Activated CD4-positive, alpha-beta memory T cell treated with anti-CD3 and anti-CD28 coated beads for 36 hours (primary cell): Measurements from ENCODE around the gene RPAP3. TPM values are rescaled to one million over a fixed set of nuclear protein-coding genes. Genes with fewer than 3 reads are reported as not detected.

Source experiments
- CTCF ChIA-PET: fragments of 350-600 bp; sonication (Branson Sonifier 250); formaldehyde crosslinking; loops from one replicate; lab custom pipeline; 2021; ENCODE audit warnings: antibody characterized with exemption, inconsistent platforms; lab: Charles Lee
- POLR2A ChIA-PET: fragments of 350-600 bp; sonication (Branson Sonifier 250); formaldehyde crosslinking; loops from one replicate; lab custom pipeline; 2021; ENCODE audit warnings: antibody characterized with exemption; lab: Charles Lee
- DNase-seq: peaks from one replicate; pipeline ENCODE4 v3.0.0-alpha.2; 2020
- H3K27ac Mint-ChIP-seq: one replicate; pipeline ENCODE4 v1.8.0; 2021; ENCODE audit warnings: mixed read lengths
- H3K27me3 Mint-ChIP-seq: one replicate; pipeline ENCODE4 v1.8.0; 2021; ENCODE audit warnings: mixed read lengths
- H3K36me3 Mint-ChIP-seq: one replicate; pipeline ENCODE4 v1.8.0; 2021; ENCODE audit warnings: mixed read lengths
- H3K4me1 Mint-ChIP-seq: one replicate; pipeline ENCODE4 v1.8.0; 2021; ENCODE audit warnings: low read depth, mixed read lengths
- H3K4me3 Mint-ChIP-seq: one replicate; pipeline ENCODE4 v1.8.0; 2021; ENCODE audit warnings: mild to moderate bottlenecking, mixed read lengths
- H3K9me3 Mint-ChIP-seq: one replicate; pipeline ENCODE4 v1.8.0; 2021; ENCODE audit warnings: mixed read lengths
- intact Hi-C: fragments of 100-400 bp; cut with micrococcal nuclease; formaldehyde crosslinking; loops from one replicate; pipeline ENCODE4 v1.15.1; 2023
- total RNA-seq, 2 experiments: library from RNA; stranded (reverse); gene quantifications; one replicate each; pipeline ENCODE4 v1.2.3, GENCODE V29; 2021

The RPAP3 gene
- total RNA-seq, 2 experiments from 2014 or later: 49.4 to 50.2 TPM

GRCh38 chr12:47742253-47742825 lies 36.5 kb upstream of the RPAP3 start:
- no peaks in the 10 kb centered on the region for H3K9me3 Mint-ChIP-seq
- H3K27me3 Mint-ChIP-seq: no peaks in the 10 kb centered on the region
- H3K27ac Mint-ChIP-seq: no peak overlapping the region
- H3K4me3 Mint-ChIP-seq: no peak overlapping the region
- CTCF ChIA-PET: interaction anchor here (0.6 to 15.9 kb wide), 41 partner anchors 11 to 441 kb away, joined by 3 to 837 read pairs (median 5); partner anchors contain the start of genes CCDC184, ENDOU, HDAC7 and RAPGEF3
- peak; percentile 85 for DNase-seq
- H3K36me3 Mint-ChIP-seq: no peaks in the 10 kb centered on the region
- intact Hi-C loops: loop anchor here (1.0 kb wide), 3 partner anchors 27 to 95 kb away; no protein-coding TSS in a partner anchor
- POLR2A ChIA-PET: interaction anchor here (1.2 to 3.3 kb wide), 6 partner anchors 18 to 96 kb away, joined by 3 to 19 read pairs (median 9); no protein-coding TSS in a partner anchor
- H3K4me1 Mint-ChIP-seq: peaks cover 29% of the 10 kb centered on the region

GRCh38 chr12:47741340-47741703 lies 35.5 kb upstream of the RPAP3 start:
- intact Hi-C loops: no loop called here
- no peaks in the 10 kb centered on the region for H3K36me3 Mint-ChIP-seq
- no peaks in the 10 kb centered on the region for H3K9me3 Mint-ChIP-seq
- no peak overlapping the region for H3K4me3 Mint-ChIP-seq
- H3K27ac Mint-ChIP-seq: no peak overlapping the region
- peaks cover 29% of the 10 kb centered on the region for H3K4me1 Mint-ChIP-seq
- CTCF ChIA-PET: interaction anchor here (0.7 to 15.9 kb wide), 32 partner anchors 10 to 709 kb away, joined by 3 to 837 read pairs (median 7); partner anchors contain the start of genes ENDOU, HDAC7, RAPGEF3 and SLC48A1
- peak; percentile 82 for DNase-seq
- H3K27me3 Mint-ChIP-seq: no peaks in the 10 kb centered on the region
- POLR2A ChIA-PET: interaction anchor here (0.7 to 2.9 kb wide), 6 partner anchors 18 to 87 kb away, joined by 3 to 9 read pairs (median 3); partner anchors contain the start of gene RAPGEF3

GRCh38 chr12:47740606-47741339 lies 34.9 kb upstream of the RPAP3 start:
- no peak for DNase-seq
- POLR2A ChIA-PET: interaction anchor here (0.7 to 2.9 kb wide), 6 partner anchors 18 to 111 kb away, joined by 3 to 9 read pairs (median 3); partner anchors contain the start of gene RAPGEF3
- Mint-ChIP-seq H3K27ac (no peak overlapping the region), H3K9me3 (no peaks in the 10 kb centered on the region), H3K36me3 (no peaks in the 10 kb centered on the region), H3K27me3 (no peaks in the 10 kb centered on the region), H3K4me1 (peaks cover 29% of the 10 kb centered on the region), H3K4me3 (no peak overlapping the region)
- CTCF ChIA-PET: interaction anchor here (0.6 to 15.9 kb wide), 21 partner anchors 9 to 223 kb away, joined by 3 to 837 read pairs (median 10); partner anchors contain the start of genes ENDOU, HDAC7, RAPGEF3 and SLC48A1
- intact Hi-C loops: no loop called here

- no peaks in the 10 kb centered on the region for H3K9me3 Mint-ChIP-seq
- ChIA-PET CTCF (interaction anchor here (0.6 to 15.9 kb wide), 10 partner anchors 9 to 224 kb away, joined by 3 to 837 read pairs (median 60); partner anchors contain the start of genes ENDOU, RAPGEF3, SLC48A1 and TMEM106C), POLR2A (interaction anchor here (0.9 kb wide), 1 partner anchor 112 kb away, joined by 3 read pairs; no protein-coding TSS in a partner anchor)
- H3K4me1 Mint-ChIP-seq: peaks cover 29% of the 10 kb centered on the region
- peak overlapping the region; percentile 57 for H3K27ac Mint-ChIP-seq
- DNase-seq: no peak
- intact Hi-C loops: no loop called here
- H3K36me3 Mint-ChIP-seq: no peaks in the 10 kb centered on the region
- no peaks in the 10 kb centered on the region for H3K27me3 Mint-ChIP-seq
- no peak overlapping the region for H3K4me3 Mint-ChIP-seq
These were observed 34.1 kb upstream of the RPAP3 start for GRCh38 chr12:47739979-47740378.

- H3K27ac Mint-ChIP-seq: no peak overlapping the region
- no peak for DNase-seq
- H3K4me3 Mint-ChIP-seq: no peak overlapping the region
- POLR2A ChIA-PET: no interaction called here
- CTCF ChIA-PET: interaction anchor here (1.2 to 15.9 kb wide), 6 partner anchors 18 to 224 kb away, joined by 3 to 837 read pairs (median 238); partner anchors contain the start of genes RAPGEF3, SLC48A1 and TMEM106C
- H3K27me3 Mint-ChIP-seq: no peaks in the 10 kb centered on the region
- H3K4me1 Mint-ChIP-seq: peaks cover 29% of the 10 kb centered on the region
- intact Hi-C loops: no loop called here
- no peaks in the 10 kb centered on the region for H3K9me3 Mint-ChIP-seq
- H3K36me3 Mint-ChIP-seq: no peaks in the 10 kb centered on the region
These were observed 33.5 kb upstream of the RPAP3 start for GRCh38 chr12:47739297-47739696.

- Mint-ChIP-seq H3K4me1 (peaks cover 23% of the 10 kb centered on the region), H3K36me3 (no peaks in the 10 kb centered on the region), H3K4me3 (no peak overlapping the region), H3K9me3 (no peaks in the 10 kb centered on the region), H3K27me3 (no peaks in the 10 kb centered on the region), H3K27ac (no peak overlapping the region)
- POLR2A ChIA-PET: interaction anchor here (2.2 kb wide), 1 partner anchor 95 kb away, joined by 5 read pairs; no protein-coding TSS in a partner anchor
- intact Hi-C loops: no loop called here
- DNase-seq: no peak
- CTCF ChIA-PET: interaction anchor here (0.9 to 15.9 kb wide), 3 partner anchors 22 to 101 kb away, joined by 3 to 837 read pairs (median 115); partner anchors contain the start of gene SLC48A1
These were observed 32.2 kb upstream of the RPAP3 start for GRCh38 chr12:47737936-47738594.

- no peak for DNase-seq
- intact Hi-C loops: no loop called here
- Mint-ChIP-seq H3K4me3 (no peak overlapping the region), H3K4me1 (peaks cover 20% of the 10 kb centered on the region), H3K9me3 (no peaks in the 10 kb centered on the region), H3K36me3 (no peaks in the 10 kb centered on the region), H3K27ac (no peak overlapping the region), H3K27me3 (no peaks in the 10 kb centered on the region)
- ChIA-PET CTCF (interaction anchor here (1.0 to 15.9 kb wide), 4 partner anchors 18 to 101 kb away, joined by 3 to 837 read pairs (median 6); partner anchors contain the start of gene SLC48A1), POLR2A (interaction anchor here (2.2 kb wide), 1 partner anchor 96 kb away, joined by 5 read pairs; no protein-coding TSS in a partner anchor)
These were observed 31.2 kb upstream of the RPAP3 start for GRCh38 chr12:47736877-47737676.

- H3K4me3 Mint-ChIP-seq: no peak overlapping the region
- ChIA-PET CTCF (interaction anchor here (1.0 to 15.9 kb wide), 4 partner anchors 17 to 102 kb away, joined by 3 to 837 read pairs (median 6); partner anchors contain the start of gene SLC48A1), POLR2A (interaction anchor here (2.2 kb wide), 1 partner anchor 97 kb away, joined by 5 read pairs; no protein-coding TSS in a partner anchor)
- intact Hi-C loops: no loop called here
- DNase-seq: no peak
- H3K9me3 Mint-ChIP-seq: no peaks in the 10 kb centered on the region
- H3K36me3 Mint-ChIP-seq: no peaks in the 10 kb centered on the region
- peaks cover 16% of the 10 kb centered on the region for H3K4me1 Mint-ChIP-seq
- H3K27me3 Mint-ChIP-seq: no peaks in the 10 kb centered on the region
- no peak overlapping the region for H3K27ac Mint-ChIP-seq
These were observed 30.4 kb upstream of the RPAP3 start for GRCh38 chr12:47736216-47736615.

- POLR2A ChIA-PET: no interaction called here
- Mint-ChIP-seq H3K4me1 (peaks cover 13% of the 10 kb centered on the region), H3K27ac (no peak overlapping the region), H3K9me3 (no peaks in the 10 kb centered on the region), H3K27me3 (no peaks in the 10 kb centered on the region), H3K4me3 (no peak overlapping the region), H3K36me3 (no peaks in the 10 kb centered on the region)
- intact Hi-C loops: no loop called here
- no peak for DNase-seq
- CTCF ChIA-PET: interaction anchor here (1.0 to 15.9 kb wide), 3 partner anchors 17 to 103 kb away, joined by 3 to 837 read pairs (median 7); partner anchors contain the start of gene SLC48A1
These were observed 29.8 kb upstream of the RPAP3 start for GRCh38 chr12:47735649-47736048.

GRCh38 chr12:47734725-47735480 lies 29.1 kb upstream of the RPAP3 start:
- no peaks in the 10 kb centered on the region for H3K36me3 Mint-ChIP-seq
- no peak overlapping the region for H3K27ac Mint-ChIP-seq
- H3K27me3 Mint-ChIP-seq: no peaks in the 10 kb centered on the region
- ChIA-PET POLR2A (no interaction called here), CTCF (interaction anchor here (6.8 to 15.9 kb wide), 2 partner anchors 7 to 39 kb away, joined by 74 to 837 read pairs; partner anchors contain the start of gene SLC48A1)
- intact Hi-C loops: no loop called here
- peaks cover 6% of the 10 kb centered on the region for H3K4me1 Mint-ChIP-seq
- H3K9me3 Mint-ChIP-seq: no peaks in the 10 kb centered on the region
- no peak for DNase-seq
- H3K4me3 Mint-ChIP-seq: no peak overlapping the region
